HCT116 (cell line): ENCODE measurements around the gene CPEB3. TPM values are rescaled to one million over a fixed set of nuclear protein-coding genes. Genes with fewer than 3 reads are reported as not detected.

Experiments
- ATAC-seq: fragments of 200-7000 bp; cut with Tn5 transposase; 2 replicates; pipeline ENCODE4 v1.9.1; 2020; ENCODE audit warnings: mild to moderate bottlenecking, moderate library complexity
- BruUV-seq: library from RNA; stranded (reverse); fragments of 400-500 nt; replicated peaks from 2 replicates; lab custom pipeline; 2021; lab: Mats Ljungman, UMichigan
- CTCF ChIA-PET: fragments of 300-600 bp; sonication (Branson Sonifier 250); formaldehyde crosslinking; loops from one replicate; lab custom pipeline; 2021; ENCODE audit warnings: antibody characterized with exemption; lab: Charles Lee
- POLR2A ChIA-PET: fragments of 300-600, 350-600 bp; sonication (Branson Sonifier 250); formaldehyde crosslinking; loops from one replicate; lab custom pipeline; 2021; ENCODE audit warnings: antibody characterized with exemption; lab: Charles Lee
- RAD21 ChIA-PET, 2 experiments: fragments of 300-600 bp; sonication (Branson Sonifier 250); formaldehyde crosslinking; loops; one replicate each; lab custom pipeline; 2023; ENCODE audit warnings: low total read pairs in 2 of 2; ENCODE audit not compliant: uncharacterized antibody in 2 of 2, unreplicated experiment in 2 of 2, low non-redundant PET in 1 of 2; lab: Charles Lee
- DNase-seq: peaks from one replicate; pipeline ENCODE4 v3.0.0-alpha.2; 2010; ENCODE audit warnings: low read depth, low spot score
- H2AFZ ChIP-seq: fragments of 200-600 bp; shearing (Covaris generic), sonication (generic); 2 replicates; pipeline ENCODE4 v1.6.1; 2017; ENCODE audit warnings: low read depth, mixed run types, mixed read lengths, antibody characterized with exemption, low read length; ENCODE audit not compliant: poor library complexity, severe bottlenecking
- H3K27ac ChIP-seq: 2 replicates; pipeline ENCODE4 v1.5.1; 2012; ENCODE audit warnings: low read depth, low read length
- H3K27me3 ChIP-seq: fragments of 200-600 bp; sonication (generic); 2 replicates; pipeline ENCODE4 v1.6.1; 2016; ENCODE audit warnings: mixed run types, low read length, mixed read lengths; ENCODE audit not compliant: insufficient read depth
- H3K36me3 ChIP-seq, 2 experiments: fragments of 200-500 bp in 1 of 2; fragments of 200-600 bp in 1 of 2; sonication (Bioruptor generic) in 1 of 2; sonication (generic) in 1 of 2; 2 replicates each; pipeline versions ENCODE4 v1.5.1 to v1.6.1; 2014 to 2016; ENCODE audit warnings: low read length in 2 of 2, inconsistent platforms in 1 of 2, mixed read lengths in 1 of 2, mixed run types in 1 of 2; ENCODE audit not compliant: insufficient read depth in 2 of 2, control insufficient read depth in 1 of 2
- H3K4me1 ChIP-seq, 2 experiments: fragments of 200-600 bp in 1 of 2; sonication (generic) in 1 of 2; 2 replicates each; pipeline versions ENCODE4 v1.5.1 to v1.6.1; 2012 to 2017; ENCODE audit warnings: low read length in 2 of 2, inconsistent platforms in 1 of 2, mild to moderate bottlenecking in 1 of 2, mixed read lengths in 1 of 2, mixed run types in 1 of 2, moderate library complexity in 1 of 2; ENCODE audit not compliant: insufficient read depth in 2 of 2, control insufficient read depth in 1 of 2
- H3K4me2 ChIP-seq: fragments of 200-600 bp; sonication (generic); 2 replicates; pipeline ENCODE4 v1.6.1; 2017; ENCODE audit warnings: mixed run types, low read length, mixed read lengths
- H3K4me3 ChIP-seq, 2 experiments: fragments of 200-600 bp in 1 of 2; sonication (generic) in 1 of 2; replicated peaks in 1 of 2; 2 replicates each; pipeline ENCODE4 v1.5.1; 2011 to 2016; ENCODE audit warnings: low read length in 2 of 2, control low read depth in 1 of 2, low read depth in 1 of 2, mild to moderate bottlenecking in 1 of 2, mixed read lengths in 1 of 2, mixed run types in 1 of 2
- H3K79me2 ChIP-seq: fragments of 200-600 bp; sonication (generic); 2 replicates; pipeline ENCODE4 v1.6.1; 2017; ENCODE audit warnings: mild to moderate bottlenecking, mixed run types, low read length, moderate library complexity, mixed read lengths; ENCODE audit not compliant: insufficient read depth
- H3K9ac ChIP-seq: fragments of 200-600 bp; sonication (generic); 2 replicates; pipeline ENCODE4 v1.6.1; 2016; ENCODE audit warnings: low read length, mixed read lengths
- H3K9me2 ChIP-seq: fragments of 200-600 bp; sonication (generic), shearing (Covaris generic); 2 replicates; pipeline ENCODE4 v1.6.1; 2017; ENCODE audit warnings: mixed run types, mild to moderate bottlenecking, moderate library complexity; ENCODE audit not compliant: insufficient read depth
- H3K9me3 ChIP-seq, 2 experiments: fragments of 200-500 bp in 1 of 2; fragments of 200-600 bp in 1 of 2; sonication (Bioruptor generic) in 1 of 2; sonication (generic) in 1 of 2; 2 replicates each; pipeline ENCODE4 v1.6.1; 2014 to 2017; ENCODE audit warnings: low read length in 2 of 2, mixed read lengths in 2 of 2, inconsistent platforms in 1 of 2, low read depth in 1 of 2, mild to moderate bottlenecking in 1 of 2, mixed run types in 1 of 2, moderate library complexity in 1 of 2; ENCODE audit not compliant: control insufficient read depth in 1 of 2, insufficient read depth in 1 of 2
- H4K20me1 ChIP-seq: fragments of 200-600 bp; sonication (generic), shearing (Covaris generic); 2 replicates; pipeline ENCODE4 v1.6.1; 2017; ENCODE audit warnings: mixed run types, mild to moderate bottlenecking, moderate library complexity; ENCODE audit not compliant: insufficient read depth
- CTCF ChIP-seq, 3 experiments: fragments of 200-600 bp in 1 of 3; sonication (generic) in 1 of 3; IDR thresholded peaks in 2 of 3; conservative IDR thresholded peaks in 1 of 3; 2 replicates each; pipeline ENCODE4 v1.5.1; 2012 to 2017; ENCODE audit warnings: low read depth in 2 of 3, low read length in 2 of 3, antibody characterized with exemption in 1 of 3, borderline replicate concordance in 1 of 3, control low read depth in 1 of 3, mild to moderate bottlenecking in 1 of 3, mixed read lengths in 1 of 3, mixed run types in 1 of 3, moderate library complexity in 1 of 3; ENCODE audit not compliant: insufficient read depth in 1 of 3
- ELF1 ChIP-seq: IDR thresholded peaks from 2 replicates; pipeline ENCODE4 v1.6.1; 2012; ENCODE audit warnings: low read depth, borderline replicate concordance
- EZH2 ChIP-seq: fragments of 200-600 bp; sonication (generic); IDR thresholded peaks from 2 replicates; pipeline ENCODE4 v1.6.1; 2017; ENCODE audit warnings: antibody characterized with exemption, mixed run types
- EZH2phosphoT487 ChIP-seq: fragments of 200-600 bp; IDR thresholded peaks from 2 replicates; pipeline ENCODE4 v1.6.1; 2018; ENCODE audit warnings: antibody characterized with exemption, borderline replicate concordance
- RAD21 ChIP-seq: IDR thresholded peaks from 2 replicates; pipeline ENCODE4 v1.6.1; 2012; ENCODE audit warnings: low read depth, mild to moderate bottlenecking
- SP1 ChIP-seq: IDR thresholded peaks from 2 replicates; pipeline ENCODE4 v1.6.1; 2012; ENCODE audit warnings: low read depth
- SRF ChIP-seq: IDR thresholded peaks from 2 replicates; pipeline ENCODE4 v1.6.1; 2012; ENCODE audit warnings: low read depth
- TCF7L2 ChIP-seq: IDR thresholded peaks from 2 replicates; pipeline ENCODE4 v1.7.0; 2011; ENCODE audit warnings: borderline replicate concordance, inconsistent platforms; ENCODE audit not compliant: insufficient read depth, insufficient read length; ENCODE audit errors: extremely low read depth
- ZNF274 ChIP-seq: fragments of 200-500 bp; sonication (Bioruptor generic); IDR thresholded peaks from 2 replicates; pipeline ENCODE4 v1.6.1; 2014; ENCODE audit warnings: mild to moderate bottlenecking, low read depth, low read length, inconsistent platforms
- intact Hi-C: fragments of 100-400 bp; cut with micrococcal nuclease; formaldehyde crosslinking; loops from 2 replicates; pipeline ENCODE4 v1.10.0; 2022
- total RNA-seq: library from RNA; stranded (reverse); gene quantifications from one replicate; pipeline ENCODE4 v1.2.1, GENCODE V29; 2021; ENCODE audit not compliant: unreplicated experiment

CPEB3 gene
- total RNA-seq, 1 experiment from 2014 or later, result 3.0 TPM

DNA sequence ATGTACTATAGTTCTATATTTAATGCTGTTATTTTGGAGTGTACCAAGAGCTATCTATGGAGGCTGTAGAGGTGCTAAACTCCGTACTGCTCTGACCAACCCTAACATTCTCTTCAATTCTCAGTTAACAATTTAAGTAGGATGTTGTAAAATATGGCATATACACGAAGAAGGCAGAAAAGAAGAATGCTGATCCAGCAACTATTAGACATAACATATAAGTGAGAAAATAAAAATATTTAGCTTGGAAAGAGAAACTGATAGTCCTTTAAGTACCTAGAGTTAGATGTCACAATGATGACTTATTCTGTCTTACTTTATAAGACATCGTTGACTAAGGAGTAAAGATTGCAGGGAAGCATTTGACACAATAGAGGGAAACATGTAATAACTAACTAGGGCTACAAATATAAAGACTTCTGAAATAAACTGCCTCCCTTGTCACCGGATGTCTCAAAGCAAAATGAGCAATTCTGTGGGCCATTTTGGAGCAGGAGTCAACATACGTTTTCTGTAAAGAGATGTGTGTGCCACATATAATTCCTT lies 159.5 kb downstream of the CPEB3 start:
- CTCF ChIA-PET, result no interaction called here
- H3K9ac ChIP-seq, result no peak overlapping the region

More for the DNA sequence above, 159.5 kb downstream of the CPEB3 start:
- Histone ChIP-seq H3K27ac (no peak overlapping the region), H3K9me2 (no peaks in the 10 kb centered on the region)
- TF ChIP-seq EZH2phosphoT487 (no peak), RAD21 (no peak), ZNF274 (no peak), TCF7L2 (no peak), ELF1 (no peak), EZH2 (no peak), SP1 (no peak), SRF (no peak), CTCF (IDR thresholded peaks at IDR 0.05 in 2 of 3, conservative IDR thresholded peaks at IDR 0.05 in 1 of 3; ENCODE audit: borderline replicate concordance in 1 of 3, insufficient read depth in 1 of 3, low read depth in 2 of 3, low read length in 2 of 3) (no peak)
- TF ChIP-seq, all 23 proteins: peak for 0
- H3K36me3 ChIP-seq, result no peaks in the 10 kb centered on the region
- H3K9me3 ChIP-seq, result no peaks in the 10 kb centered on the region
- H3K4me2 ChIP-seq, result no peak overlapping the region
- no peaks in the 10 kb centered on the region for H3K79me2 ChIP-seq
- H2AFZ ChIP-seq, result no peak overlapping the region
- BruUV-seq, result no TSS peak
- POLR2A ChIA-PET, result no interaction called here
- intact Hi-C loops, result no loop called here
- no peak for DNase-seq
- RAD21 ChIA-PET, result no interaction called here
- no peaks in the 10 kb centered on the region for H3K27me3 ChIP-seq
- no peak for ATAC-seq
- no peaks in the 10 kb centered on the region for H3K4me1 ChIP-seq
- no peak overlapping the region for H3K4me3 ChIP-seq
- no peaks in the 10 kb centered on the region for H4K20me1 ChIP-seq
